22Rv1 (cell line): Measurements from ENCODE around the gene IPO13.

Experiments used
- ZFX ChIP-seq: fragments of 450-650 bp; IDR thresholded peaks from 2 replicates; pipeline ENCODE4 v1.6.1; 2017; ENCODE audit warnings: antibody characterized with exemption, borderline replicate concordance
- TF ChIP-seq, protein P1 (sequence below): fragments of 450-650 bp; IDR thresholded peaks from 2 replicates; pipeline ENCODE4 v1.5.1; 2017; ENCODE audit warnings: mild to moderate bottlenecking

DNA sequence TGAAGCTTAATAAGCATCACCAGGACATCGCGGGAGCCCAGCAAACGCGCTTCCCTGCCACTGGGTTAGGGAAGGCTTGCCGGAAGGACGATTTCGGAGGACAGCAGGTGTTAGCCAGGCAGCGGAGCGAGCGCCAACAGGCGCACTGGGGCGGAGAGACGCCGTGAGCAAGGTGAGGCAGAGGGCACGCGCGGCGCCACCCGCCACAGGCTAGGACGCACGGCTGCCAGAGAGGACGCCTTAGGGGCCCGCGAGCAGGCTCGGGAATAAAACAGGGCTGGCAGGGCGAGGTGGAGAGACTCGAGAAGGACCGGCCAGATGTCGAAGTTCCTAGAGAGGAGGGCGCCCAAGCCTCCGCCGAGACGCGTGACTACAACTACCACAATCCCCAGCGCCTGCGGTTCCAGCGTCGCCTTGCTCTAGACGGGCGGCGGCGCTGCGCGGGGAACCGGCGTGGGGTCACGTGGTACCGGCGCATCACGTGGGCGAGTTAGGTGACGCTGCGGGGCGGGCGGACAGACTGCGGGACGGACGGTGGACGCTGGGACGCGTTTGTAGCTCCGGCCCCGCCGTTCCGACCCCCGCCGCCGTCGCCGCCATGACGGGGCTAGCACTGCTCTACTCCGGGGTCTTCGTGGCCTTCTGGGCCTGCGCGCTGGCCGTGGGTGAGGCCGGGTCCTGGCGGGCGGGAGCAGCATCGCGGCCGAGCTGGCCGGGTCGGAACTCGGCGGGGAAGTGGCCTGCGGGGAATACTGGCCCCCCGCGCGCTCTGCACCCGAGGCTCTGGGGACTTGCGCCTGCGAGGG, 27.9 kb downstream of the IPO13 start, which contains the start of gene ATP6V0B:
- TF ChIP-seq, protein P1, sequence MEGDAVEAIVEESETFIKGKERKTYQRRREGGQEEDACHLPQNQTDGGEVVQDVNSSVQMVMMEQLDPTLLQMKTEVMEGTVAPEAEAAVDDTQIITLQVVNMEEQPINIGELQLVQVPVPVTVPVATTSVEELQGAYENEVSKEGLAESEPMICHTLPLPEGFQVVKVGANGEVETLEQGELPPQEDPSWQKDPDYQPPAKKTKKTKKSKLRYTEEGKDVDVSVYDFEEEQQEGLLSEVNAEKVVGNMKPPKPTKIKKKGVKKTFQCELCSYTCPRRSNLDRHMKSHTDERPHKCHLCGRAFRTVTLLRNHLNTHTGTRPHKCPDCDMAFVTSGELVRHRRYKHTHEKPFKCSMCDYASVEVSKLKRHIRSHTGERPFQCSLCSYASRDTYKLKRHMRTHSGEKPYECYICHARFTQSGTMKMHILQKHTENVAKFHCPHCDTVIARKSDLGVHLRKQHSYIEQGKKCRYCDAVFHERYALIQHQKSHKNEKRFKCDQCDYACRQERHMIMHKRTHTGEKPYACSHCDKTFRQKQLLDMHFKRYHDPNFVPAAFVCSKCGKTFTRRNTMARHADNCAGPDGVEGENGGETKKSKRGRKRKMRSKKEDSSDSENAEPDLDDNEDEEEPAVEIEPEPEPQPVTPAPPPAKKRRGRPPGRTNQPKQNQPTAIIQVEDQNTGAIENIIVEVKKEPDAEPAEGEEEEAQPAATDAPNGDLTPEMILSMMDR, result no peak
- TF ChIP-seq ZFX, result no peak
